ENCODE measurements around the gene GPR101. TPM values are rescaled to one million over a fixed set of nuclear protein-coding genes. Genes with fewer than 3 reads are reported as not detected.
"Not testable (repeated sequence)": the region's sequence is repeated elsewhere in the genome, so short reads cannot be mapped to it uniquely, and the experiment has no call there.

Gene GPR101
- total RNA-seq, 5 donors from 2014 or later (not counting 1 experiment from before 2014, with no cell fraction given) = 1.1 TPM; not detected in 4

GRCh38 chrX:137028699-137029098 is 5.1 kb downstream of the GPR101 start:
- WGBS (ENCODE audit: insufficient coverage) = no CpG with 5 or more reads among the region's 2 CpGs
- CTCF ChIA-PET = no interaction called here
- no peak overlapping the region for H3K27ac Mint-ChIP-seq

GRCh38 chrX:137025930-137026329 is 7.9 kb downstream of the GPR101 start:
- Mint-ChIP-seq H3K4me3 (no peak overlapping the region), H3K36me3 (no peaks in the 10 kb centered on the region), H3K4me1 (peaks cover 1 to 5% (median 2%) of the 10 kb centered on the region in 3 donors), H3K9me3 (no peaks in the 10 kb centered on the region), H3K27me3 (peaks cover 27 to 63% of the 10 kb centered on the region in 2 donors), H3K27ac (no peak overlapping the region)
- no peak for DNase-seq
- no peak overlapping the region for H3K4me3 ChIP-seq (ENCODE audit: control insufficient read depth in 1 of 2, extremely low read depth in 1 of 2, low read length in 1 of 2)
- H3K27ac ChIP-seq (ENCODE audit: low read length) = no peak overlapping the region
- ChIA-PET CTCF (interaction anchor here in 1 of 2 donors (0.7 kb wide), 1 partner anchor 10 kb away, joined by 4 read pairs; no protein-coding TSS in a partner anchor), POLR2A (no interaction called here)
- ATAC-seq (replicated peaks in 1 of 4) = no peak
- H3K27me3 ChIP-seq (replicated peaks in 1 of 2; ENCODE audit: control insufficient read depth in 2 of 2, extremely low read depth in 1 of 2, insufficient read depth in 2 of 2, low read length in 1 of 2) = peaks cover 5 to 12% of the 10 kb centered on the region in 2 experiments
- WGBS (ENCODE audit: insufficient coverage) = no CpG with 5 or more reads among the region's 5 CpGs
- no peaks in the 10 kb centered on the region for H3K36me3 ChIP-seq (ENCODE audit: control insufficient read depth in 2 of 2, extremely low read depth in 1 of 2, insufficient read depth in 1 of 2, low read length in 1 of 2)
- H3K4me1 ChIP-seq (ENCODE audit: control insufficient read depth in 1 of 2, extremely low read depth in 1 of 2, insufficient read depth in 2 of 2, low read length in 2 of 2) = no peaks in the 10 kb centered on the region
- H3K9me3 ChIP-seq = no peaks in the 10 kb centered on the region

More at GRCh38 chrX:137028699-137029098, 5.1 kb downstream of the GPR101 start:
- peaks cover 2 to 25% of the 10 kb centered on the region in 2 experiments for H3K4me1 ChIP-seq (ENCODE audit: control insufficient read depth in 1 of 2, extremely low read depth in 1 of 2, insufficient read depth in 2 of 2, low read length in 2 of 2)
- peaks cover 8 to 35% of the 10 kb centered on the region in 2 experiments for H3K27me3 ChIP-seq (replicated peaks in 1 of 2; ENCODE audit: control insufficient read depth in 2 of 2, extremely low read depth in 1 of 2, insufficient read depth in 2 of 2, low read length in 1 of 2)
- Mint-ChIP-seq H3K9me3 (no peaks in the 10 kb centered on the region), H3K4me1 (peaks cover 6 to 11% (median 7%) of the 10 kb centered on the region in 3 donors), H3K27me3 (peaks cover 28 to 54% of the 10 kb centered on the region in 2 donors), H3K4me3 (no peak overlapping the region), H3K36me3 (no peaks in the 10 kb centered on the region)
- no peak for DNase-seq
- POLR2A ChIA-PET = no interaction called here
- H3K4me3 ChIP-seq (ENCODE audit: control insufficient read depth in 1 of 2, extremely low read depth in 1 of 2, low read length in 1 of 2) = no peak overlapping the region
- no peaks in the 10 kb centered on the region for H3K9me3 ChIP-seq
- no peaks in the 10 kb centered on the region for H3K36me3 ChIP-seq (ENCODE audit: control insufficient read depth in 2 of 2, extremely low read depth in 1 of 2, insufficient read depth in 1 of 2, low read length in 1 of 2)
- H3K27ac ChIP-seq (ENCODE audit: low read length) = no peak overlapping the region
- no peak for ATAC-seq (replicated peaks in 1 of 4)

- H3K27ac ChIP-seq (ENCODE audit: low read length); H3K27me3 ChIP-seq (replicated peaks in 1 of 2; ENCODE audit: control insufficient read depth in 2 of 2, extremely low read depth in 1 of 2, insufficient read depth in 2 of 2, low read length in 1 of 2); POLR2A ChIA-PET; H3K36me3 ChIP-seq (ENCODE audit: control insufficient read depth in 2 of 2, extremely low read depth in 1 of 2, insufficient read depth in 1 of 2, low read length in 1 of 2); H3K4me1 ChIP-seq (ENCODE audit: control insufficient read depth in 1 of 2, extremely low read depth in 1 of 2, insufficient read depth in 2 of 2, low read length in 2 of 2); ATAC-seq (replicated peaks in 1 of 4); H3K4me3 ChIP-seq (ENCODE audit: control insufficient read depth in 1 of 2, extremely low read depth in 1 of 2, low read length in 1 of 2); H3K36me3 Mint-ChIP-seq; H3K4me3 Mint-ChIP-seq; CTCF ChIA-PET; H3K9me3 ChIP-seq; DNase-seq; H3K4me1 Mint-ChIP-seq; H3K27ac Mint-ChIP-seq: not testable (repeated sequence)
- WGBS (ENCODE audit: insufficient coverage) = no CpG with 5 or more reads among the region's 31 CpGs
- H3K27me3 Mint-ChIP-seq = peaks cover 0 to 12% of the 10 kb centered on the region in 2 donors
- peaks cover 0 to 10% (median 0%) of the 10 kb centered on the region in 3 donors for H3K9me3 Mint-ChIP-seq
These were observed 33.6 kb downstream of the GPR101 start for GRCh38 chrX:137000236-137000635.

- 50% methylated on average over 2 of the region's 3 CpGs for WGBS (ENCODE audit: insufficient coverage)
- DNase-seq = no peak
- Histone ChIP-seq H3K4me1 (ENCODE audit: control insufficient read depth in 1 of 2, extremely low read depth in 1 of 2, insufficient read depth in 2 of 2, low read length in 2 of 2) (no peaks in the 10 kb centered on the region), H3K4me3 (ENCODE audit: control insufficient read depth in 1 of 2, extremely low read depth in 1 of 2, low read length in 1 of 2) (no peak overlapping the region), H3K36me3 (ENCODE audit: control insufficient read depth in 2 of 2, extremely low read depth in 1 of 2, insufficient read depth in 1 of 2, low read length in 1 of 2) (no peaks in the 10 kb centered on the region), H3K27me3 (replicated peaks in 1 of 2; ENCODE audit: control insufficient read depth in 2 of 2, extremely low read depth in 1 of 2, insufficient read depth in 2 of 2, low read length in 1 of 2) (no peaks in the 10 kb centered on the region), H3K27ac (ENCODE audit: low read length) (no peak overlapping the region), H3K9me3 (no peaks in the 10 kb centered on the region)
- POLR2A ChIA-PET = no interaction called here
- peaks cover 0 to 2% (median 0%) of the 10 kb centered on the region in 3 donors for H3K9me3 Mint-ChIP-seq
- H3K4me1 Mint-ChIP-seq = no peaks in the 10 kb centered on the region
- no peak for ATAC-seq (replicated peaks in 1 of 4)
- CTCF ChIA-PET = no interaction called here
- H3K36me3 Mint-ChIP-seq = no peaks in the 10 kb centered on the region
- no peak overlapping the region for H3K4me3 Mint-ChIP-seq
- peaks cover 0 to 7% of the 10 kb centered on the region in 2 donors for H3K27me3 Mint-ChIP-seq
- H3K27ac Mint-ChIP-seq = no peak overlapping the region
These were observed 34.8 kb downstream of the GPR101 start for GRCh38 chrX:136999024-136999423.

Other genes starting within 250 kb of the GPR101 start
- 100 to 1,000 TPM; 203 to 281 (median 209) TPM for gene RBMX, start 153.3 kb downstream of the GPR101 start, total RNA-seq